Muscle layer of colon (tissue), 2 donors: ENCODE measurements around the gene TK2.
"Not testable (repeated sequence)": the region's sequence is repeated elsewhere in the genome, so short reads cannot be mapped to it uniquely, and the experiment has no call there.

Source experiments
- H3K27ac ChIP-seq: one replicate; pipeline ENCODE4 v1.7.0; 2013; ENCODE audit warnings: low read depth, mild to moderate bottlenecking, low read length, moderate library complexity
- H3K27me3 ChIP-seq, 2 donors: one replicate each; pipeline ENCODE4 v1.7.0; 2013; ENCODE audit warnings: low read length in 2 of 2, mild to moderate bottlenecking in 2 of 2; ENCODE audit not compliant: insufficient read depth in 2 of 2, control insufficient read depth in 1 of 2
- H3K36me3 ChIP-seq: one replicate; pipeline ENCODE4 v1.7.0; 2013; ENCODE audit warnings: mild to moderate bottlenecking, low read length; ENCODE audit not compliant: insufficient read depth
- H3K4me1 ChIP-seq: one replicate; pipeline ENCODE4 v1.7.0; 2013; ENCODE audit warnings: mild to moderate bottlenecking, low read length; ENCODE audit not compliant: insufficient read depth
- H3K4me3 ChIP-seq, 2 donors: one replicate each; pipeline ENCODE4 v1.7.0; 2013; ENCODE audit warnings: low read length in 2 of 2, low read depth in 1 of 2, mild to moderate bottlenecking in 1 of 2, moderate library complexity in 1 of 2
- H3K9ac ChIP-seq: one replicate; pipeline ENCODE4 v1.7.0; 2013; ENCODE audit warnings: low read length
- H3K9me3 ChIP-seq: one replicate; pipeline ENCODE4 v1.7.0; 2013; ENCODE audit warnings: mild to moderate bottlenecking, low read length
- donor health status: abdominal sarcoma.
- donor health status: Adenocarcinoma of cecum.

TK2 gene

DNA sequence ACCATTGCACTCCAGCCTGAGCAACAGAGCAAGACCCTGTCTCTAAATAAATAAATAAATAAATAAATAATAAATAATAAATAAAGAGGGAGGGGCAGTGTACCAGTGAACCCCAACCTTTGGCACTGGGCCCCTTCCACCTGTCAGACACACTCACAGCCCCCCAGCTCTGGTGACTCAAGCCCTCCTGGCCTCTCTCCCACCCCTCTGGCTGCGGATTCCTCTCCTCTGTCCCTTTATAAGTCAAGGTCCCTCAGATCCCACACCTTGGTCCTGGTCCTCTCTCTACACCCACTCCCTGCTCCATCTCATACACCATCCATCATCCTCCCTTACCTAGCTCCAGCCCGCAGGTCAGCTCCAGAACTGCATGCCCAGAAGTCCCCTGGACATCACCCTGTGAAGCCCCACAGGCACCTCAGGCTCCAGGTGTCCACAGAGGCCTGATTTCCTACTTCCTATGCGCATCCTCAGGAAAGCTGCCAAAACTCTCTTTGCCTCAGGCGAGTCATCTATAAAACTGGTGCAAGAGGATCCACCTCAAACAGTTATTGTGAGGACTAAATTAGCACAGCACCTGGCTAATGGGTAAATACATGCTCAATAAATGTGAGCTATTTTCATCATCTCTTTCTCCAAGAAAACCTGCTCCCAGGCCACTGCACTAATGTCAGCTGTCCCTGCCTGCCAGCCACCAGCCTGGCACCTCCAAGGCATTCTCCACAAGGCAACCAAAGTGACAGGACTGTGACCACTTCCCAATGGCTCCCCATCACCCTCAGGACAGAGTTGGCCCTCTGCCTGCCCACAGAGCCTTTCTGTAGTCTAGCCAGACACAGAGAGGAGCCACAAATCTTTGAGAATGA is 76.0 kb downstream of the TK2 start:
- peaks cover 0 to 18% of the 10 kb centered on the region in 2 donors for H3K27me3 ChIP-seq
- H3K4me3 ChIP-seq: no peak overlapping the region
- H3K36me3 ChIP-seq: no peaks in the 10 kb centered on the region
- H3K9ac ChIP-seq: no peak overlapping the region
- no peaks in the 10 kb centered on the region for H3K9me3 ChIP-seq
- no peak overlapping the region for H3K27ac ChIP-seq
- H3K4me1 ChIP-seq: no peaks in the 10 kb centered on the region

- Histone ChIP-seq H3K27ac (no peak overlapping the region), H3K4me1 (no peaks in the 10 kb centered on the region), H3K36me3 (no peaks in the 10 kb centered on the region), H3K27me3 (peaks cover 0 to 18% of the 10 kb centered on the region in 2 donors), H3K4me3 (no peak overlapping the region), H3K9ac (no peak overlapping the region), H3K9me3 (no peaks in the 10 kb centered on the region)
Measured at GRCh38 chr16:66473051-66473571, 76.8 kb downstream of the TK2 start.

DNA sequence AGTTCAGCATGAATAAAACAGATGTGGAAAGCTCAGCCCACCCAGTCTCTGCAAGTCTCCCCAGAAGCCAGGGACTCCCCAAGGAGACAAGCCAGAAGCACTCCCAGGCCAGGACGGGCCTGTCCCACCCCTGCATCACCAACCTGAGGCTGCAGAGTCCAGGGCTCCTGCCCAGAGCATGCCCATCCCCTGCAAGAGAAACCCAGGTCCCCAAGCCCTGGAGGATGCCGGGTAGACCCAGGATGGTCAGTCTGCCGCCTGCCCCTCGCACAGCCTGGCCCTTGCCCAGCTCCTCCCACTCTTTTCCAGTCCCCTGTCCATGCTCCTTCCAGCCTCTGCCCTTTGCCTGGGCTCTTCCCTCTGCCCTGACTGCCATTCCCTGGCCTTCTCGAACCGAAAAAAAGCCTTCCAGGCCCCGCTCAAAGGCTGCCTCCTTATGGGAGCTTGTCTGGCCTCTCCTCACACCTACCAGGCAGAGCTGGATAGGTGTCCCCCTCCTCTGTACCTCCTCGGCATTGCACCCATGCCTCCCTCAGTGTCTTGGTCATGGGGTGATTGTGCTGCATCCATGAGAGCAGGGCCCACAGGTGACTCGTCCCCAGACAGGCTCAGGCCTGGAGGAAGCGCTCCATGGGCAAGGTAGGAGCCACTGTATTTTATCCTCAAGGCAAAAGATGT is 78.1 kb downstream of the TK2 start:
- no peak overlapping the region for H3K27ac ChIP-seq
- H3K4me1 ChIP-seq: no peaks in the 10 kb centered on the region
- H3K9me3 ChIP-seq: peaks cover 2% of the 10 kb centered on the region
- peaks cover 0 to 11% of the 10 kb centered on the region in 2 donors for H3K27me3 ChIP-seq
- H3K4me3 ChIP-seq: no peak overlapping the region
- H3K36me3 ChIP-seq: no peaks in the 10 kb centered on the region
- no peak overlapping the region for H3K9ac ChIP-seq

GRCh38 chr16:66471264-66471663 is 78.7 kb downstream of the TK2 start:
- Histone ChIP-seq H3K4me3 (no peak overlapping the region), H3K9me3 (peaks cover 4% of the 10 kb centered on the region), H3K27ac (no peak overlapping the region), H3K27me3 (peaks cover 0 to 7% of the 10 kb centered on the region in 2 donors), H3K9ac (no peak overlapping the region), H3K4me1 (no peaks in the 10 kb centered on the region), H3K36me3 (no peaks in the 10 kb centered on the region)

DNA sequence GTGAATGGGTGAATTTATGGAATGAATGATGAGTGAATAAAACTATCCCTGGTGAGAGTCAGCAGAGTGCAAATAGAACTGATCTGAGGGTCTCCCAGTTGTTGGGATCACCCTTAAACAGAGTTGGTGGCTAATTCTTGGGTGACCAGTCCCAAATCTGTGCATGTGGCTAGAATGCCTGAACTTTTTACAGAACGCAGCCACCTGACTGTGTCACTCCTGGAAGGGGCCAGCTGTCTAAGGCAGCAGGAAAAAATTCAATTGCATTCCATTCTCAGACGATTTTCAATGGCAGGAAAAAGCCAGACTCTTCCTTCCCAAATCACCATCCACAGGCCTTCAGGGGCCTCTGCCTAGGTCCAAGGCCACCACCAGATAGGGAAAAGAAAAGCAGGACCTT is 79.4 kb downstream of the TK2 start:
- no peak overlapping the region for H3K27ac ChIP-seq
- peaks cover 0 to 5% of the 10 kb centered on the region in 2 donors for H3K27me3 ChIP-seq
- H3K9me3 ChIP-seq: peaks cover 4% of the 10 kb centered on the region
- no peak overlapping the region for H3K9ac ChIP-seq
- no peak overlapping the region for H3K4me3 ChIP-seq
- no peaks in the 10 kb centered on the region for H3K4me1 ChIP-seq
- no peaks in the 10 kb centered on the region for H3K36me3 ChIP-seq

- H3K9ac ChIP-seq: no peak overlapping the region
- H3K36me3 ChIP-seq: no peaks in the 10 kb centered on the region
- no peak overlapping the region for H3K4me3 ChIP-seq
- H3K9me3 ChIP-seq: peaks cover 4% of the 10 kb centered on the region
- H3K4me1 ChIP-seq: no peaks in the 10 kb centered on the region
- H3K27ac ChIP-seq: no peak overlapping the region
- peaks cover 0 to under 1% of the 10 kb centered on the region in 2 donors for H3K27me3 ChIP-seq
Measured at GRCh38 chr16:66469947-66470546, 79.9 kb downstream of the TK2 start.

GRCh38 chr16:66469291-66469946 is 80.5 kb downstream of the TK2 start:
- no peak overlapping the region for H3K4me3 ChIP-seq
- H3K4me1 ChIP-seq: no peaks in the 10 kb centered on the region
- no peaks in the 10 kb centered on the region for H3K36me3 ChIP-seq
- H3K9me3 ChIP-seq: peaks cover 4% of the 10 kb centered on the region
- H3K27me3 ChIP-seq: no peaks in the 10 kb centered on the region
- H3K9ac ChIP-seq: no peak overlapping the region
- H3K27ac ChIP-seq: no peak overlapping the region

- no peak overlapping the region for H3K27ac ChIP-seq
- H3K36me3 ChIP-seq: no peaks in the 10 kb centered on the region
- H3K27me3 ChIP-seq: no peaks in the 10 kb centered on the region
- peaks cover 4% of the 10 kb centered on the region for H3K9me3 ChIP-seq
- H3K9ac ChIP-seq: no peak overlapping the region
- H3K4me3 ChIP-seq: no peak overlapping the region
- no peaks in the 10 kb centered on the region for H3K4me1 ChIP-seq
Measured at GRCh38 chr16:66468321-66468965, 81.5 kb downstream of the TK2 start.

- Histone ChIP-seq H3K27me3 (no peaks in the 10 kb centered on the region), H3K36me3 (no peaks in the 10 kb centered on the region), H3K4me3 (no peak overlapping the region), H3K9ac (no peak overlapping the region), H3K9me3 (peaks cover 4% of the 10 kb centered on the region), H3K4me1 (no peaks in the 10 kb centered on the region), H3K27ac (no peak overlapping the region)
Measured at GRCh38 chr16:66467611-66468010, 82.3 kb downstream of the TK2 start.

- not testable (repeated sequence) for H3K27me3 ChIP-seq, H3K4me1 ChIP-seq, H3K27ac ChIP-seq, H3K9me3 ChIP-seq, H3K4me3 ChIP-seq, H3K36me3 ChIP-seq, H3K9ac ChIP-seq
Measured at GRCh38 chr16:66466636-66467035, 83.3 kb downstream of the TK2 start.

- H3K36me3 ChIP-seq, H3K9ac ChIP-seq, H3K27me3 ChIP-seq, H3K4me3 ChIP-seq, H3K27ac ChIP-seq, H3K9me3 ChIP-seq, H3K4me1 ChIP-seq: not testable (repeated sequence)
Measured at GRCh38 chr16:66465946-66466345, 84.0 kb downstream of the TK2 start.
